OCI-M2 (cell line): ENCODE measurements around the gene GPR137.
"Not testable (repeated sequence)": the region's sequence is repeated elsewhere in the genome, so short reads cannot be mapped to it uniquely, and the experiment has no call there.

Experiments
- DNase-seq: peaks from one replicate; lab custom pipeline; 2025; ENCODE audit not compliant: unreplicated experiment; lab: John Stamatoyannopoulos, UW

The GPR137 gene, protein sequence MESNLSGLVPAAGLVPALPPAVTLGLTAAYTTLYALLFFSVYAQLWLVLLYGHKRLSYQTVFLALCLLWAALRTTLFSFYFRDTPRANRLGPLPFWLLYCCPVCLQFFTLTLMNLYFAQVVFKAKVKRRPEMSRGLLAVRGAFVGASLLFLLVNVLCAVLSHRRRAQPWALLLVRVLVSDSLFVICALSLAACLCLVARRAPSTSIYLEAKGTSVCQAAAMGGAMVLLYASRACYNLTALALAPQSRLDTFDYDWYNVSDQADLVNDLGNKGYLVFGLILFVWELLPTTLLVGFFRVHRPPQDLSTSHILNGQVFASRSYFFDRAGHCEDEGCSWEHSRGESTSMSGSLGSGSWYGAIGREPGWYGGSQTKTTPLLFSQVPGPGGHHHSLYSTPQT

DNA sequence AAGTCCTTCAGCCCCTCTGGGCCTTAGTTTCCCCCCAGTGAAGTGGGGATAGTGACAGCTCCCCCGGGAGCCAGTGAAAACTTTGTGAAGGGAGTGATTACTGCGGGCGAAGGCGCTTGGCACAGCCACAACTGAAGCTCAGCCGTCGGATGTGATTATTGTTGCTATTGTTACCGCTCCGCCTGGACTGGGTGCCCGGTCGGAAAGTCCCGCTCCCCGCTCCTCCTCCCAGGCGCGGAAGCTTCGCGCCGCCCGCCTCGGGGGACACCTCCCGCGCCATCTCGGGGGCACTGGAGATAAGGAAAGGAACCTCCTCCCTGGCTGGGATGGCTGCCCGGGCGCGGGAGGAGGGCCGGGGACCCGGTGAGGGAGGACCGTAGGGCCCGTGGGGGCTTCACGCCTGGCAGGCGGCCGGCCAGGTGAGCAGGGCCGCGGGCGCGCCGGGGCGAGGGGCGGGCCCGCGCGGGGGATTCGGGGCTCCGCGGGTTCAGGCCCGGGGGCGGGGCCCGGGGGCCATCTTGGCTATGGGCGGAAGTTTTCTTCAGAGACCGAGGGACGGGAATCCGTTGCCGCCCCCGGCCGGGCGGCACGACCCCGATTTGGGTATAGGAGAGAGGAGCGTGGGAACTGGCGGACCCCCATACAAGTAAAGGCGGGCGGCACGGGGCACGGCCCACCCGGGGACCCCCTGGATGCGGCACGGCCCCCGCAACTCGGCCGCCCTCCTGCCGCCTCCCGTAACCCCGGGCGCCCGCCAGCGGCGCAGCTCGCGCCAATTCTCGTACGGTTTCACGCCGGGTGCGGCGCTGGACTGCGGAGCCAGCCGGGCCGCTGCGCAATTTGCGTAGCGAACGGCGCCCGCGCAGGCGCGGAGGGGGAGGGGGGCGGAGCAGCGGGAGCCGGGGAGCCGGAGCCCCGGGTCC, at the start of gene GPR137:
GPR137 (plus strand) TSS at position 887 of the 923 bp plus-strand sequence. CDS start 677 bp downstream, outside the sequence.
- no peak for DNase-seq

DNA sequence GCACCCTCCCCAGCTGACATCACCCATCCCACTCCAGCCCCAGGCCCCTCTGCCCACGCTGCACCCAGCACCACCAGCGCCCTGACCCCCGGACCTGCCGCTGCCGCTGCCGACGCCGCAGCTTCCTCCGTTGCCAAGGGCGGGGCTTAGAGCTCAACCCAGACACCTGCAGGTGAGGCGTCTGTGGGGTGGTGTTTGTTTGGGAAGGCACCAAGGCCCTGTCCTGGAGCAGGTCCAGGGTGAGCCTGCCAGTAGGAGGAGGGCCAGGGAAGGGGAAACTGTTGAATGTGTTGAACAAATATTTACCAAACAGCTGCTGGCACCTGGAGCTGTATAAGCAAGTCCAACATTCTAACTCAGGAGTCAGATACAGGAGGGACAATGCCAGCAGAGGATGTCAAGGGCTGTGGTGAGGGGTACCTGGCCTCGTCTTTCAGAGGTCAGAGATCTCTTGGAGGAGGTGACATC, 48.1 kb upstream of the GPR137 start:
- DNase-seq: no peak

DNA sequence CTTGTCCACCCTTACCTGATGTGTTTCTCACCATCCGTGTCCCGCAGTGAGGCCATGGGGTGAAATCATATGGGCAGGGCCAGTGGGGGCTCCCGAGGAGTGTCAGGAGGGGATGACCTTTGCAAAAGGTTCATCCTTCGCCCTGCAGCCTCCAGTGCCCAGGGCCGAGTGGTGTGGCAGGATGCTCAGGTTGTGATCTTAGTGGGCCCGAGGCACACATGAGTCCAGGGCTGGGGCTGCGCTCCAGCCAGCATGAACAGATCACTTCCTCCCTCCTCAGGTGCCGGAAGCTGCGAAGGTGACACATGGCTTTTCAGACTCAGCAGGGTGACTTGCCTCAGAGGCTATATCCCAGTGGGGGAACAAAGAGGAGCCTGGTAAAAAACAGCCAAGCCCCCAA, 47.6 kb upstream of the GPR137 start:
- DNase-seq: no peak

DNA sequence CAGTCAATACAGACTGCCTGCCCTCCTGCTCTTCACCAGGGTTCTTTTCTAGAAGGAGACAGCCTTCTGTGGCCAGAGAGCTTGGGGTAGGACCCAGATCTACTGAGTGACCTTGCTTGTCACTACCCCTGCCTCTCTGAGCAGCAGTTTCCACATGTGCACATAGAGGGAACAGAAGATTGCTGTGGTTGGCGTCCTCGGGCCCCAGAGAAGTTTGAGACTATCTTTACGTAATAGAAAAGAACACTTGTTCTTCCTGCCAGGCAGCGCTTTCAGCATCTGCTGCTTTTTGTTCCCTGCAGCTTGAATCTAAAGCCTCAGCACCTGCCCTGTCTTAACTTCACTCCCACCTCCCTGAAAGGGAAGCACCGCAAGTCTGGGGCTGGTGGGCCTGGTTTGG, 46.6 kb upstream of the GPR137 start:
- no peak for DNase-seq

DNA sequence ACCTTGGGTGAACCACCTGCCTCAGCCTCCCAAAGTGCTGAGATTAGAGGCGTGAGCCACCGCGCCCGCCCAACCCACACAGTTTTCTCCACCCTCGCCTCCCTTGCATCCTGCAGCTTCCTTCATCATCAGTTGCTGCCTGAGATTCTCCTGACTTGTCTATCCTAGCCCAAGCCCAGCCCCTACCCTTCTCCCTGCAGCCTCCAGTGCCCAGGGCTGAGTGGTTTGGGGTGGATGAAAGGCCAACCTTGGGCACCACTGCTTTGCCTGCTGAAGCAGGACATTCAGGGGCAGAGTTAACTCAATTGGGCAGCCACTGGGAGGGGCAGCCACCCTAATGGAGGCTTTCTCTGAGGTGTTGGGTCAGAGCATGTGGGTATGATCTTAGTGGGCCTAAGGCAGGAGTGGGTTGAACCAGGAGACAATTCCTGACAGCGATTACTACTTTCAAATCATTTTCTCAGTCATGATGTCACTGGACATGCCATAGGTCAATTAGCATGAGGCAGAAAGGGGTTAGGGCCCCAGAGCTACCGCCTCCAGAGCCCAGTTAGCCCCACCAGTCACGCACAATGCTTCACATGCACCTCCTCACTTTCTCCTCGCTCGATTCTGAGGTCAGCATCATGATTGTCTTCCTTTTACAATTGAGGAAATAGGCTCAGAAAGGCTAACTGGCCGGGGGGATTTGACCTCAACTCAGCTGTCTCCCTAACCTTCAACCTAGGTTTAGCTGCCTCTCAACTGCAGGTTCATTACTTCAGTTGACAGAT, 45.8 kb upstream of the GPR137 start:
- no peak for DNase-seq

DNA sequence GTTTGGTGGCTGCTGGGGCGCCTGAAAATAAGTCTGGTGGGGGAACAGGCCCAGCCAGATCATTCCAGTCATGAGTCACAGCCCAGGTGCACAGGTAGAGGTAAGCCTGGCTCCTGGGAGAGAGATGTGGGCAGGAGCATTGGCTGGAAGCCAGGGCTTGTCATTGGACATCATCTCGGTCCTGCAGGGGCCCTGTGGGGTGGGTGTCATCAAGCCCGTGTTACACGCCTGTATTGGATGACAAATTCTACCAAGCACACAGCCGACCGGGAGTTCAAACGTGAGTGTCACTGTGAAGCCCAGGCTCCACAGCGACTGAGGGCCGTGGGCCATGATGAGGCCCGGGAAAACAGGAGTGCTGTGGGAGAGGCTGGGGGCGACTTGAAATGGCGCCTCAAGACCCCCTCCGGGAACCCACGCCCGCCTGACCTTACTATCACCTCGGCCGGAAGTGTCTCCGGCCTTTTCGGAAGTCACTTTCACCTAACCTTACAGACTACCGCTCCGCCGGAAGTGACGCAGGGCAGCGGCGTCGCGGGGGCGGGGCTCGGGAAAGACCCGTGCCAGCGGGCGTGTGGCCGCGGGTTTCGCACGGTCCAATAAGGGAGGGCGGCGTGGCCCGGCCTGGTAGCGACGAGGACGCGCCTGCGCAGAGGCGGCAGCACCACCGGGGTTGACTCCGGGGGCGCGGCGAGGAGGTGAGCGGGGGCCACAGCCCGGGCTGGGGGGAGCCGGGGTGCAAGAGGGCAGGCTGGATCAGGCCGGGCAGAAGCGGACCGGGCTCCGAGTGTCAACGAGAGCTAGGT, 45.0 kb upstream of the GPR137 start, which contains the start of gene FKBP2:
FKBP2 (plus strand) TSS at position 661 of the 806 bp plus-strand sequence. CDS start 1,293 bp downstream, outside the sequence.
- DNase-seq: no peak

DNA sequence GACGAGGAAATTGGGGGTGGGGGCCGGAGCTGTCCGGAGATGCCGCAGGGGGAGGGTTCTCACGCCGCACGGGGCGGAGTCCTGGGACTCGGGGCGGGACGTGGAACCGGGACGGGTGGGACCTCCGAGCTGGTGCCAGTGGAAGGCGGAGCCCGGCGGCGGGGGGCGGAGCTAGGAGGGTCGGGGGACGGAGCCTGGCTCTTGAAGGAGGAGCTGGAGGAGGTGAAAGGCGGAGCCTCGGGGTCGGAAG, 44.5 kb upstream of the GPR137 start:
- peak; percentile 56 for DNase-seq

DNA sequence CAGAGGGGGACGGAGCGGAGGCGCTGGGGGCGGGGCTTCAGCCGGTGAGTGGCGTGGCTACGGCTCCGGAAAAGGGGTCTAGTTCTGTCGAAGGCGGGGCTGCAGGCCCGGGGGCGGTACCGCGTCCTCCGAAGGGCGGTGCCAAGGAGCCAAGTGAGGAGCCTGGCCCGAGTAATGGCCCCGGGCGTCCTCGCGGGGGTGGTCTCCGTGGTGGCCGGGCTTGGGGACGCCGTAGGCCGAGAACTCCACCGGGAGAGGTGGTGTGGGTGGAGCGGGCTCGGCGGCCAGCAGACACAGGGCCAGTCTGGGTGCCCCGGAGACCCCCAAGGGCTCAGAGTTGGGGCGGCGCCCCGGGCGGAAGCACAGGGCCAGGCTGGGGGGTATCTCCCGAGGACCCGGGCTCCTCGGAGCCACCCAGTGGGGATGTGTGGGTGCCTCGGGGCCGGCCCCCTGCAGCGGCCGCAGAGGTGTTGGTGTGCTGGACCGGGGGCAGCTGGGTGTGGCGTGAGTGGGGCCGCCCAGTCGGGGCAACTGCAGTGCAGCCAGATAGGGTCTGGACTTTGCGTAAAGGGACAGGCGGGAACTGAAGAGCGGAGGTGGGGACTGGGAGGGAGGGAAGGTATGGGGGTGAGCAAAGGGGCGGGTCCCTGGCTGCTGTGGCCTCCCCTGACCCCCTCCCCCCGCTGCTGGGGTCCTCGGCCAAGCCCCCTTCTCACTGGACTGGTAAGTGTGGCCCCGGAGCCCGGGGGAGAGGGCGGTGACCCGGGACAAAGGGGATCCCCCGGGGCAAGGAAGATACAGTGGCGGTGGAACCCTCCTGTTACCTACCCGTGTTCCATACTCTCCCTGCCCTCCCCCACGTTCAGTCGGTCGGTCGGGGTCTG, 43.9 kb upstream of the GPR137 start:
- DNase-seq: no peak

DNA sequence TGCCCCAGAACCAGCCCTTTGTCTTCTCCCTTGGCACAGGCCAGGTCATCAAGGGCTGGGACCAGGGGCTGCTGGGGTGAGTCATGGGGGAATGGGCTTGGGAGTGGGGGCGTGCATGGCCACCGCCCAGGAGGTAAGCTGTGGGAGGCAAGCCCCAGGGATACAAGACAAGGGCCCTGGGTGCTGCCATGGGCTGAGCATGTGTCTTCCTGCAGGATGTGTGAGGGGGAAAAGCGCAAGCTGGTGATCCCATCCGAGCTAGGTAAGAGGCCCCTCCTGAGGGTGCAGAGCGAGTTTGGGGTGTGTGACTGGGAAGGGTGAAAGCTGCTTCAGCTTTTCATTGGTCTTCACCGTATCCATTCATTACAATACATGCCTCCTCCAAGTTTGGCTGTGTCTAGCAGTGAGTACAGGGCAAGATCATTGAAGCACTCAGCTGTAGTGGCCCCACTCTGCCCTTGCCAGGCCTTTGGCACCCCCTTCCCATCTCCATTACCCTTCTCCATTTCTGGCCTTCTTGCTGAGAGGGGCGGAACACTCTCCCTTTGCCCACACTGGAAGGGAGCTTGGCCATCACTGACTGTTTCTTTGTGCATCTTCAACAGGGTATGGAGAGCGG, 42.3 kb upstream of the GPR137 start:
- no peak for DNase-seq

DNA sequence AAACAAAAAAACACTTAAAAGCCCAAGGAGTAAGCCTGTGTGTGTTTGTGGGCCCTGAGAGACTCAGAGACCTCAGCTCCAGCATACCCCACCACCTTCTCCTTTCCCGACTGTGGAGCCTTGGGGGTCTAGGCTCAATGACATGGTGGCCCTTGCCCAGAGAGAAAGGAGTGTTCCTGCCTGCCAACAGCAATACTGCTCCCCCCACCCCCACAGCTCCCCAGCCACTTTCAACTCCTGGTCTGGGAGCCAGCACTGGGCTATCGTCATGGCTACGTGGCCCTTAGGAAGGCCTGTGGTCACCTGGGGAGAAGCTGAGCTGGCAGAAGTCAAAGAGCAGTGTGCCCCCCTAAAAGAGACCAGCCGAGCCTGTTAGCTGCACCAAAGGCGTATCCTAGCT, 41.5 kb upstream of the GPR137 start:
- no peak for DNase-seq

DNA sequence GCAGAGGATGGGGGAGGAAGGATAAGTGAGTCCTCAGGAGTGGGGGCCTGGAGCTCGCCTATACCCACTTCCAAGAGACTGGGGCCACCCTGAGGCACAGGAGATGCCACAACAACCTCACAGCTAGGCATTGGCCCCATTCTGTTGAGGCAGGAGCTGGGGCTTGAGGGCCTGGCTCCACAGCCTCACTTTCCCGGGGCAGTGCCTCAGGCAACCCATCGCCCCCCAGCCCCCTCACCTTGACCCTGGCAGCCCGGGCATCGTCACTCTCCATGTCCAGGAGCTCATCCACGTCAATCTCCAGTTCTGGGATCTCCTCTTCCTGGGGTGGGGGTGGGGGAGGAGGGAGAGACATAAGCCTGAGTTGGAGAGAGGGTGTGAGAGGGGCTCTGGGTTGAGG, 40.7 kb upstream of the GPR137 start:
- no peak for DNase-seq

DNA sequence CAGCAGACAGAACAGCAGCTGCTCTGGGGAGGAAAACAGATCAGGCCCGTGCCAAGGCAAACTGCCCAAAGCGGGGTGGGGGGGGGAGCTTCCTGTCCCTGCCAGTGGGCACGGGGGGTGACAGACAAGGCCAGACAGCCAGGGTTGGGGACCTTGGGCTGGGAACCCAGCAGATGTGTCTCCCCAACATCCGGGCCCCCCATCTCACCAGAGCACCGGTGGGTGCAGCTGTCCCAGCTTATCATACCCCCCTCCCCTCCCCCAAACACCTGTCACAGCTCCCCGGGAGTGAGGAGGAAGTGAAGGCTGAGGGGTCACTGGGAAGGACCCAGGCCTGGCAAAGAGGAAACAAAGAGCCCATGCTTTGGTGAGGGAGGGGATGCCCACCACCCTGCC, 40.2 kb upstream of the GPR137 start:
- no peak for DNase-seq

DNA sequence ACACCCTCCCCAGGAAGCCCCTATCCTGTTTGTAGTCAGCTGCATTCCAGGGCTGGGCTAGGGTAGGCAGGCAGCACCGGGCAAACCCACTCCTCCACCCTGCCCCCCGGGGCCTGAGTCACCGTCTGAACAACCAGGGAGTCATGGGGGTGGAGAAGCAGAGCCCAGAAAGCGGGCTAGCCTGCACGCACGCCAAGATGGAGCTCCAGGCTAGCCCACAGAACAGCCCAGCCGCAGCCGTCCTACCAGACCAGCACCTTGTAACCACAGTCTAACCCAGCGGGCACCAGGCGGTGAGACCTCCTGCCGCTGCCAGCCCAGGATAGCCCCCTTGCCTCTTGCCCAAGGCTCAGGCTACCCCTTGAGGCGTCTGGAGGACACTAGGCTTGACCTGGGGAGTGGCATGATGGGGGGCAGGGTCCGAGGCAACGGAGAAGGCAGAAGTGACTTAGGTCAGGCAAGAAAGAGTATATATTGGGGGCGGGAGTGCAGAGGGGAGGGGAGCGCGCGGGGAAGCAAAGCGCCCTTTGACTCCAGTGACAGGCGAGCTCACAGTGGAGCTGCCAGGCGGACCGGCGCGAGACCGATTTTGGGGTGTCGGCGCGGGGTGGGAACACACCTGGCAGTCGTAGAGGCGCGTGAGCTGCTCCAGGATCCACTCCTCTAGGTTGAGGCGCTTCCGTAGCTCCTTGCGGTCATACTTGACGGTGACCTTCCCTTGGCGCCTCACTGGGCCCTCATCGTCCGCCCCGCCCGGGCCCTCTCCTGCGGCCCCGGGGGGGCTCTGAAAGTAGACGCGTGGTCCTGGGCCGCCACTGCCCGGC, 39.6 kb upstream of the GPR137 start:
- no peak for DNase-seq

DNA sequence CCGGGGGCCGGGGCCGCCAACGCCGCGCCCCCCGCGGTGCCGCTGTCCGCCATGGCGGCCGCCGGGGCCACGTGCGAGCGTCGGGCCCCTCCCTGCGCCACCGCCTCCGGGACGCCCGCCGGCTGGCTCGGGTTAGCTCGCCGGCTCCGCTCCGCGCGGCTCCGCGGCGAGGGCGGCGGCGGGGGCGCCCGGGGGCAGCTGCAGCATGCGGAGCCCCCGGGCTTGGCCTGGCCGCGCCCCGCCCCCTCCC, 39.1 kb upstream of the GPR137 start:
- DNase-seq: not testable (repeated sequence)

DNA sequence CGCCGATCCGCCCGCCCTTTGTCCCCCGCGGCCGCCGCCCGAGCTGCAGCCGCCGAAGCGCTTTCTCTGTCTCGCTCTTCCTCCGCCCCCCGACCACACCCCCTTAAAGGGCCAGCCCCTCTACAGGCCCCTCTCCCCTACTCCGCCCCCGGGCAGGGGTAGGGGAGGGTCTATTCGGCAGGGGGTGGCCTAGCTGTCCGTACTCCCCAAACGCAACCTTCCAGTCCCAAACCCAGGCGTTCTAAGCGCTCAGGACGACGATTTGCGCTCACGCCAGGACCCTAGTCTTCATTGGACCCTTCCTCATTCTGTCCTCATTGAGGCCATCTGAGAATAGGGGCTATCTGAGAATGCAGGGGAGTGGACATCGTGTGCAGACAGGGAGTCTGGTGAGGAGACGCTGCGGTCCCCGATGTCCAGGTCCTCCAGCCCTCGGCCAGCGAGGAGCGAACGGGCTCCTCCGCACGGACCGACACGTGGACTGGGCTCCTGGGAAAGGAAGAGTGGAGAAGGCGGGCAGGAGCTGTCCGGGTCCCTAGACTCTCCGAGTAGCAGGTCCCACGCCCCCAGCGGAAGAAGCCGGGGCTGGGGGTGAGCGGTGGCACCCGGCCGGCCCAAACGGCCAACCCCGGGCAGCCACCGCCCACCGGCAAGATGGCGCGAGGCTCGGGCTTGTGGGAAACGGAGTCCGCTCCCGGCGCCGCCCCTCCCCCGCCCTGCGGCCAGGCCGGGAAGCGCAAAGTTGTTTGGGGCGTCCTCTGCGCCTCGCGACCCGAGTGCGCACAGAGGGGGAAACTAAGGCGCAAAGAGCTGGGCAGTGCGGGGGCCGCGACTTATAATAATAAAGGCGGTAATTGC, 38.5 kb upstream of the GPR137 start, which contains the start of gene PPP1R14B:
PPP1R14B (minus strand) TSS at position 73 of the 858 bp plus-strand sequence. CDS start 270 bp downstream, outside the sequence.
- DNase-seq: no peak

DNA sequence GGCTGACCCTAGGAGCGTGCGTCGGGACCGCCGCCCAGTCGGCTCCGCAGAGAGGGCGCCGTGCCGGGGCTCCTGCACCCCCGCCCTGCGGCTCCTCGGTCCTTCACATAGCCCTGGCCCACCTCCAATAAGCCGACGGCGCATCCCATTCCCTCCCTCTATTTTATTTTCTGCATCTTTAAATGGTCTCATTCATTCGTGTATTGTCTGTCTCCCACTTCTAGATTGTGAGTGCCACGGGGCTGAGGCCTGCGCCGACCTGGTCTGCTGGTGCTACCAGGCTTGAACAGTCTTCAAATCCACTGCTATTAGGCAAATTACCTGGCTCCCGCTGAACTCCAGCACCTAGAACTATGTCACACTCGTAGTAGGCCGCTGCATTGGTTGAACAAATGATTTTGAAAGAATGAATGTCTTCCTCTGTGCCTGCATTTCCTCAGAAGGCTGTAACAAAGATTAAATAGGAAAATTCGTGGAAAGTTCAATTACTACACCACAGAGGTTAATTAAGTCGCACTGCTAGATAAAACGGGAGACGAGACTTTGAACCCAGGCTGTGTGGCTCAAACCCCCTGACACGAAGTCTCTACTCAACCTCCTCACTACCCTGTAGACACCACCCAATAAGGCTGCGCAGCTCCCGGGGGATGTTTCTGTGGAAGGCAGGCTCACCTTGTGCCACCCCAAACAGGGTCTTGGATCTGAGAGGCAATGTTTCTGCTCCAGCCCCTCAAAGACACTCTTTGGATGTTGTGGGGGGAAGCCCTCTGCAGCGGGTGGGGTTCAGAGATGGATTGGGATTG, 37.7 kb upstream of the GPR137 start:
- DNase-seq: no peak

DNA sequence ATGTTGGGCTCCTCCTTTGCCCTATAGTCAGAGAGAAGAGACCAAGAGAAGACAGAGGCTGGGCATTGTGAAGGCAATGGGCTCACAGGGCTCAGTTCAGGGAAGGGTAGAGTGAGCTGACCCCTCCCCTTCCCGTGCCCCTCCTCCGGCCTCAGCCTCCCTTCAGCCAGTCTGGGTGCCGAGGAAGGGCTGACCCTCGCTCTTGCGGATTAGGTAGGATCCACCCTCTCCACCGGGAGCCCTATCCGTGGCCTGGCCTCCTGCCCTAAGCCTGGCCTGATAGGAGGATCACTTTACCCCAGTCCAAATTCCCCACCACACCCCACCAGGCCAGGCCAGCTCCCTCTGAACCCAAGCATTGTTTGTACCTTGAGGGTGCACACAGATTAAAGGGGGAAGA, 37.1 kb upstream of the GPR137 start:
- no peak for DNase-seq
